Mucosa of descending colon (tissue), 3 donors: Measurements from ENCODE around the gene MANBA. TPM values are rescaled to one million over a fixed set of nuclear protein-coding genes. Genes with fewer than 3 reads are reported as not detected.
"Not testable (repeated sequence)": the region's sequence is repeated elsewhere in the genome, so short reads cannot be mapped to it uniquely, and the experiment has no call there.

ENCODE experiments used
- ATAC-seq: fragments of 200-7000 bp; cut with Tn5 transposase; one replicate; pipeline ENCODE4 v1.9.1; 2020; ENCODE audit warnings: mild to moderate bottlenecking, moderate library complexity
- DNase-seq, 3 donors: peaks; one replicate each; pipeline ENCODE4 v3.0.0-alpha.2; 2020
- H3K36me3 ChIP-seq: fragments of 200-600 bp; one replicate; pipeline ENCODE4 v1.8.0; 2021; ENCODE audit warnings: low read depth, mild to moderate bottlenecking
- H3K4me1 ChIP-seq: fragments of 200-600 bp; one replicate; pipeline ENCODE4 v1.8.0; 2021; ENCODE audit warnings: low read depth, mild to moderate bottlenecking
- H3K4me3 ChIP-seq: fragments of 200-600 bp; one replicate; pipeline ENCODE4 v1.8.0; 2021; ENCODE audit warnings: mild to moderate bottlenecking
- H3K9me3 ChIP-seq: fragments of 200-600 bp; one replicate; pipeline ENCODE4 v1.8.0; 2021; ENCODE audit warnings: mild to moderate bottlenecking
- intact Hi-C, 2 donors: fragments of 100-400 bp; cut with DNase I in 1 of 2; cut with micrococcal nuclease in 1 of 2; formaldehyde crosslinking; loops; one replicate each; pipeline versions ENCODE4 v1.11.0 to v1.11.1; 2022; cut with DNase I, micrococcal nuclease
- total RNA-seq, 3 donors: library from RNA; stranded (reverse); fragmentation: NEBNext Ultra II Directional in 2 of 3; extraction: Animal tissue kit (Norgen Biotek cat#: 25700) in 2 of 3; gene quantifications; one replicate each; pipeline versions ENCODE4 v1.2.1 to v1.2.4, GENCODE V29; 2021 to 2023
- TF ChIP-seq, protein P1 (sequence below): fragments of 200-600 bp; IDR thresholded peaks from one replicate; pipeline ENCODE4 v1.8.0; 2022; ENCODE audit warnings: antibody characterized with exemption, mild to moderate bottlenecking
- donor health status: DM: no; HTN: no; CAD: no; lungs with moderate emphysema.
- donor health status: DM: no; HTN: no; CAD: no.
- donor health status: DM: no; HTN: yes; CAD: no.

Gene MANBA
- total RNA-seq, 3 donors from 2014 or later: 15.5 to 25.0 (median 19.9) TPM

DNA sequence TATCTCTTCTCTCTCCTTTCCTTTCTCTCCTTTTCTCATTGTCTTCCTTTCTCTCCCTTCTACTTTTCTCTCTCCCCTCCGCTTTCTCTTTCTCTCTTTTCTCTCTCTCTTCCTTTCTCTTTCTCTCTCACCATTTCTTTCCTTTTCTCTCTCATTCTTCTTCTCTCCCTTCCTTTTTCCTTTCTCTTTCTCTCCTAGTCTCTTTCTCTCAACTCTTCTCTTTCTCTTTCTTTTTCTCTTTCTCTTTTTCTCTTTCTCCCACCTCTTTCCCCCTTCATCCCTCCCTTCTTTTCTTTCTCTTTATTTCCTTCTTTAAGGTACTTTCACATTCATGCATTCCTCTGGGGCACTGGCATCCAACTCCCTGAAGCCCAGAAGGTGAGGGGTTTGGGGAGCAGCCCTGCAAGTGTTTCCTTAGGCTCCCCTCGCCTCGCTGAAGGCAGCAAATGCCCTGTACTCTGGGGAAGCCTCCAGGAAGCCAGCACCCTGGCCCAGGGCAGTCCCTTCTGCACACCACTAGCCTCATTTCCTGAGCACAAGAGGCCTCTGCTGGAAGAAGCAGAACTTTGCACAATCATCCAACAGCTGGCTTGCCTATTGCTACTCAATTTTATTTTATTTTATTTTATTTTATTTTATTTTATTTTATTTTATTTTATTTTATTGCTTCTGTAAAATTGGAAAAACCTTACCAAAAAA lies 135.4 kb downstream of the MANBA start:
- ATAC-seq (peak; percentile 67), DNase-seq (peak in 1 of 3 donors; percentile 42)
- H3K4me3 ChIP-seq: no peak overlapping the region
- intact Hi-C loops: loop anchor here in 1 of 2 donors (10.0 kb wide), 1 partner anchor 389 kb away; the partner anchor contains the start of gene SLC9B1
- TF ChIP-seq, protein P1, sequence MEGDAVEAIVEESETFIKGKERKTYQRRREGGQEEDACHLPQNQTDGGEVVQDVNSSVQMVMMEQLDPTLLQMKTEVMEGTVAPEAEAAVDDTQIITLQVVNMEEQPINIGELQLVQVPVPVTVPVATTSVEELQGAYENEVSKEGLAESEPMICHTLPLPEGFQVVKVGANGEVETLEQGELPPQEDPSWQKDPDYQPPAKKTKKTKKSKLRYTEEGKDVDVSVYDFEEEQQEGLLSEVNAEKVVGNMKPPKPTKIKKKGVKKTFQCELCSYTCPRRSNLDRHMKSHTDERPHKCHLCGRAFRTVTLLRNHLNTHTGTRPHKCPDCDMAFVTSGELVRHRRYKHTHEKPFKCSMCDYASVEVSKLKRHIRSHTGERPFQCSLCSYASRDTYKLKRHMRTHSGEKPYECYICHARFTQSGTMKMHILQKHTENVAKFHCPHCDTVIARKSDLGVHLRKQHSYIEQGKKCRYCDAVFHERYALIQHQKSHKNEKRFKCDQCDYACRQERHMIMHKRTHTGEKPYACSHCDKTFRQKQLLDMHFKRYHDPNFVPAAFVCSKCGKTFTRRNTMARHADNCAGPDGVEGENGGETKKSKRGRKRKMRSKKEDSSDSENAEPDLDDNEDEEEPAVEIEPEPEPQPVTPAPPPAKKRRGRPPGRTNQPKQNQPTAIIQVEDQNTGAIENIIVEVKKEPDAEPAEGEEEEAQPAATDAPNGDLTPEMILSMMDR: no peak
- H3K36me3 ChIP-seq: no peaks in the 10 kb centered on the region
- H3K4me1 ChIP-seq: peaks cover 4% of the 10 kb centered on the region
- no peaks in the 10 kb centered on the region for H3K9me3 ChIP-seq

DNA sequence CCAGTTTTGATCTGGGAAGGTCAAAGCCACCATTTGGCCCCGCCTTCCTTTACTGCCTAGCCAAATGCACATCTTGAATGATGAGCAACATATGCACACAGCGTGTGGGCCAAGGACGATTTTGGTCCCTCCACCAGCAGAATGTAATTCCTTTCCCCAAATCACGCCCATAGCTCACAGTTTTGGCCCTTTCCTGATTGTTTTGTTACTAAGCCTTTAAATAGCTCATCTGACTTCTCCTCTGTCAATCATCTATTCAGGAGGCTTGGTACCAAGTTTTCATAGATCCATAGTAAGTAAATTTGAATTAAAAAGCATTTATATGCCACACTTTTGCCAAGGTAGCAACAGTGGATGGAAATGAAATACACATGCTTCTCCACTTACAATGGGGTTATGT lies 136.3 kb downstream of the MANBA start:
- no peak for ATAC-seq
- Histone ChIP-seq H3K4me1 (peaks cover 4% of the 10 kb centered on the region), H3K9me3 (no peaks in the 10 kb centered on the region)

DNA sequence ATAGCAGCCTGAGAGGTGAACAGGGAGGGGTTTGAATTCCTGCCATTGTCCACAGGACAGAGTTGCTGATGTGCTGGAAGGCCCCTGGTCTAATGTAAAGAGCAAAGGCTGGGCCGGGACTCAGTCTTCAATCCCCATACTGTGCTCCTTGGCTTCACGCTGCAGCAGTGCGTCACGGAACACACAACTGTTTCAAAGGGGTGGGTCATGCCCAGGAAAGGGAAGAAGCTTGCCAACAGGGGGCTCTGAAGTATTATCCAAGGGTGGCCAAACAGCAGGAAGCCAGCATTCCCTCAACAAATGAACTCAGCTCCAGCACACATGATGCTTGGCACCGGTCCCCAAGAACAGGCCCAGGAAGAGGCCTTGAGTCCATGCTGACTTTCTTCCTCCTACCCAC lies 137.1 kb downstream of the MANBA start:
- intact Hi-C loops: loop anchor here (5.0 to 10.0 kb wide), 2 partner anchors 384 to 391 kb away; partner anchors contain the start of gene SLC9B1 (in 1 of the 2)
- peaks cover 4% of the 10 kb centered on the region for H3K4me1 ChIP-seq
- no peak overlapping the region for H3K4me3 ChIP-seq
- no peaks in the 10 kb centered on the region for H3K36me3 ChIP-seq
- DNase-seq (no peak), ATAC-seq (no peak)
- TF ChIP-seq, protein P1: no peak
- no peaks in the 10 kb centered on the region for H3K9me3 ChIP-seq

More for the DNA sequence above, 136.3 kb downstream of the MANBA start:
- TF ChIP-seq, protein P1: no peak
- intact Hi-C loops: loop anchor here (5.0 to 10.0 kb wide), 2 partner anchors 383 to 390 kb away; partner anchors contain the start of gene SLC9B1 (in 1 of the 2)
- H3K36me3 ChIP-seq: no peaks in the 10 kb centered on the region
- DNase-seq: no peak
- H3K4me3 ChIP-seq: no peak overlapping the region

DNA sequence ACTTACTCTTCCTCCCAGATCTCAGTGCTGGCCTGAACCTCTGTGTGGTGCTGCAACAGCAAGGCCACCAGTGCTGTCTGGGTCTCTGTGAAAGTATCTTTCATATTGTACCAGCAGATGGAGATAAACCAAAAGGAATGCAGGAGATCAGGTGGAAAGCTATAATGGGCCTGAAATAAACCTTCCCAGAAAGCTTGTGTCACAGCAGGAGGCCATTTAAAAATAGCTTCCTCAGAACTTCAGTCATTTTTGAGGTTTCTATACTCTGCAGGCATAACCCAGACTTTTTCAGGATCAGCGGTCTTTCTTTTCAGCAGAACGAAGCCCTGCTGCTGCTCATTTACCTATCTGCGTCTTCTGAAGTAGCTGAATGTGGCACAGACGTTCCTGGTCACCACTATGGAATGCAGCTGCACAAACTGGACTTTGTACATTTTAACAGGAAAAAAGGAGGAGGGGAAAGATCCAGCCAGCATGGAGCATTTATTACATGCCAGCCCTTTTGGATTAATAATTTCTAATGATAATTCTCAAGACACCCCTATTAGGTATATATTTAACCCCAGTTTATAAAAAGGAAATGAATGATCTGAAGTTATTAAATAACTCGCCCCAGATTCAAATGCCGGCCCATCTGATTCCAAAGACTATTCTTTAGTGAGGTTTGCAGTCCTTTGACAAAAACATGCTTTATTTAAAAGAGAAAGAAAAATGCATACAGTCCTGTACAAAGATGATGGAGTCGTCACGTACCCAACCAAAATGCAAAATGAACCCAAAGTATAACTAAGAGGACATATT lies 139.9 kb downstream of the MANBA start:
- DNase-seq (peak in 1 of 3 donors; percentile 62), ATAC-seq (peak; percentile 92)
- Histone ChIP-seq H3K4me1 (peaks cover 4% of the 10 kb centered on the region), H3K36me3 (no peaks in the 10 kb centered on the region), H3K4me3 (no peak overlapping the region), H3K9me3 (no peaks in the 10 kb centered on the region)
- TF ChIP-seq, protein P1: no peak
- intact Hi-C loops: loop anchor here (5.0 to 10.0 kb wide), 2 partner anchors 386 to 394 kb away; partner anchors contain the start of gene SLC9B1 (in 1 of the 2)

DNA sequence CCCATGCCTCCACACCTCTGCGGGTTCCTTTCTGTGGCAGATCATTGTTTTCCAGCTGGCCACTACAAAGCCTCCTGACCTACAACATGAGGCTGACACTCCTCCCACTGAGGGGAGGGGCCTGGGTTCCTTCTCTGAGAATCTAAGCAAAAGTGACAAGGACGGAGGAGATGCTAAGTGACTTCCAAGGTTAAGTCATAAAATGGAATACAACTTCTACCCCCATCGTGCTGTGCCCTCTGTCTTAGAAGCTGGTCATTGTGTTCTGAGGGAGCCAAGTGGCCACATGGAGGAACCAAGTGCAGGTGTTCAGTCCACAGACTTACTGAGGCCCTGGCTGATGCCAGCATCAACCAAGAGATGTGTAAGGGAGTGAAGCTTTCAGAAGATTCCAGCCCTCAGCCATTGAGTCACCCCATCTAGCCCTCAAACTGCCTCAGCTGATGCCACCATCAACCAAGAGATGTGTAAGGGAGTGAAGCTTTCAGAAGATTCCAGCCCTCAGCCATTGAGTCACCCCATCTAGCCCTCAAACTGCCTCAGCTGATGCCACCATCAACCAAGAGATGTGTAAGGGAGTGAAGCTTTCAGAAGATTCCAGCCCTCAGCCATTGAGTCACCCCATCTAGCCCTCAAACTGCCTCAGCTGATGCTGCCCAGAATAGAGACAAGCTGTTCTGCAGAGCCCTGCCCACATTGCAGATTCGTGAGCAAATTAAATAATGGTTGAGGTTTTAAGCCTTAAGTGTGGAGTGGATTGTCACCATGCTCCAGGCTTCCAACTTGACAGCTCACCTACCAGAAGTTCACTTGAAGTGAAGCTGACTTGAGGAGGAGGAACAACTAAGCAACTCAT lies 140.8 kb downstream of the MANBA start:
- not testable (repeated sequence) for H3K4me1 ChIP-seq, H3K9me3 ChIP-seq, DNase-seq, H3K4me3 ChIP-seq, H3K36me3 ChIP-seq
- peak; percentile 9 for ATAC-seq
- intact Hi-C loops: loop anchor here (5.0 to 10.0 kb wide), 3 partner anchors 175 to 395 kb away; partner anchors contain the start of gene SLC9B1 (in 1 of the 2)

DNA sequence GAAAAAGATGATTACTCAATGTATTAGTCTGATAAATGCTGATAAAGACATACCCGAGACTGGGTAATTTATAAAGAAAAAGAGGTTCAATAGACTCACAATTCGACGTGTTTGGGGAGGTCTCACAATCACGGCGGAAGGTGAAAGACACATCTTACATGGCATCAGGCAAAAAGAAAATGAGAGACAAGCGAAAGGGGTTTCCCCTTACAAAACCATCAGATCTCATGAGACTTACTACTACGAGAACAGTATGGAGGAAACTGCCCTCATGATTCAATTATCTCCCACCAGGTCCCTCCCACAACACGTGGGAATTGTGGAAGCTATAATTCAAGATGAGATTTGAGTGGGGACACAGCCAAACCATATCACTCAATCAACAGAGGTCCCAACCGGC lies 141.7 kb downstream of the MANBA start:
- ATAC-seq, H3K4me1 ChIP-seq, DNase-seq, H3K4me3 ChIP-seq, H3K36me3 ChIP-seq, H3K9me3 ChIP-seq: not testable (repeated sequence)
- intact Hi-C loops: loop anchor here (10.0 kb wide), 1 partner anchor 174 kb away; no protein-coding TSS in a partner anchor
